Measurements from ENCODE around the gene PKIG.
A peak's percentile ranks its signal among the peaks of the same experiment; 100 is the strongest.

The PKIG gene

GRCh38 chr20:44597516-44597915 is 15.1 kb downstream of the PKIG start:
- DNase-seq = no peak

- no peak for DNase-seq
Observed at GRCh38 chr20:44597930-44598329, 15.6 kb downstream of the PKIG start.

- DNase-seq = no peak
Observed at GRCh38 chr20:44598423-44599305, 16.3 kb downstream of the PKIG start.

GRCh38 chr20:44599715-44600114 is 17.3 kb downstream of the PKIG start:
- no peak for DNase-seq

- no peak for DNase-seq
Observed at GRCh38 chr20:44600301-44600700, 17.9 kb downstream of the PKIG start.

DNA sequence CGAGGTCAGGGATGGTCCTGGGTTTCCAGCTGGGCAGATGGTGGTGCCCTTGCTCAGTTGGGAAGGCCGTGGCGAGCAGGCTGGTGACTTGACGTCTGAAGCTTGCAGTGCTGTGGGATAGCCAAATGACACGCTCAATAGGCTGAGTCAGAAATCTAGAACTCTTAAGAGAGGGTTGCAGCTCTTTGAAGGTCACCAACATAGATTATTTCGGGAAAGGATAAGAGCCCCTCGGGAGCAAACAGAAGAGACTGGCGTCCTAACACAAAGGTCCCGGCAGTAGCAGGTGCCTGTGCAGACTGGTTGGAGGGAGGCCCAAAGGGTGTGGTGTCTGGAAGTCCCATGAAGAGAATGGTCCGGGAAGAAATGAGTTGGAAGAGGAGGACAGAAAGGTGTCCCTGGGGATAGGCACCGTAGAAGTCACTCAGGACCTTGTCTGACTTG is 18.4 kb downstream of the PKIG start:
- DNase-seq = no peak

- DNase-seq = no peak
Observed at GRCh38 chr20:44601236-44601671, 18.9 kb downstream of the PKIG start.

DNA sequence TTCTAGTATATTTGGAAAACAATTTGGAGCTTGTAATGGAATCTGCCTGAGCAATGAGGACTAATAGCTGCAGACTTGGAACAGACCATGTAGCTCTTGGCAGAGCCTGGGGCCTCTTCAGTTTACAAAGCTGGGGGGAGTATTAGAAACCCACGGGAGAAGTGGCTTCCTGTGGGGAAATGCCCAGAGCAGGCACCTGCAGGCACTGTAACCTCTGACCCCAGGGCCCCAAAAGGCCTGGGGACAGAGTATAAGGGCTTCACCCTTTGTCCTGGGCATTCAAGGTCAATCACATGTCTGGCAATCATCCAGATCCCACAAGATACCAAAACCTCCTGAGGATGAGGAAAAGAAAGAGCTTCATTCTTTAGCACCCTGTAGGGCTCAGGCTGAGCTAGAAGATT is 19.4 kb downstream of the PKIG start:
- no peak for DNase-seq

DNA sequence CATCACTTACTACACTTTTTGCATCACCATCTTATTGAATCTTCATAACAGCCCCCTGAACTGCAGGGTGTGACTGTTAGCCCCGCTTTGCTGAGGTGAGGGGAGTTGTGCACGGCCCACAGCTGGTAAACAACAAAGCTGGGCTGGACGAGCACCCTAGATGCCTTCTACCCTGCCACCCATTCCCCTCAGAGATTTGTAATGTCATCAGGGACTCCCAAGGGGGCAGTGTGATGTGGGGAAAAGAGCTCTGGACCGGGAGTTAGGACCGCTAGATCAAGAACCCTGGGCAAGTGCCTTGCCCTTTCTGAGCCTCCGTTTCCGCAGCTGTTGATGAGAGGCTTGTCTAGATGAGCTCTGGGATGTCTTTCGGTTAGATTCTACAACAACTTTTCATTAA is 20.9 kb downstream of the PKIG start:
- DNase-seq = no peak

DNA sequence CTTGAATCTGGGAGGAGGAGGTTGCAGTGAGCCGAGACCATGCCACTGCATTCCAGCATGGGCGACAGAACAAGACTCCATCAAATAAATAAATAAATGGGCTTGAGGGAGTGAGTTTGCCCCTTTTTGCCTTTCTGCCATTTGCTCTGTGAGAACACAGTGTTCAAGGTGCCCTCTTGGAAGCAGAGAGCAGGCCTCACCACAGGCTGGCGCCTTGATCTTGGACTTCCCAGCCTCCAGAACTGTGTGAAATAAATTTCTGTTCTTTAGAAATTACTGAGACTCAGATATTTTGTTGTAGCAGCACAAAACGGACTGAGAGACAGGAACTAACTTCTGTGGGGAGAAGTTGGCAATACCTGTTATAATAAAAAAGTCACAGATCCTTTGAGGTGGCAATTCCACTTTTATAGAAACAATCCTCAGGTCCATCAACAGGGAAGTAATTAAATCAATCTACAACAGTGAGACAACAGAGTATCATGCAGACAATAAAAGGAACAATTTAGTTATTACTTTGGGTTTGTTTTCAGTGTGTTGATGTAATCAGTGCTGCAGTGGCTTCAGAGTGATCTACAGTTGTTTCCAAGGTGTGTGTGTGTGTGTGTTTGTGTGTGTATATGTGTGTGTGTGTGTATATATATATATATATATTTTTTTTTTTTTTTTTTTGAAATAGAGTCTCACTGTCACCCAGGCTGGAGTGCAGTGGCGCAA is 24.5 kb downstream of the PKIG start:
- no peak for DNase-seq

DNA sequence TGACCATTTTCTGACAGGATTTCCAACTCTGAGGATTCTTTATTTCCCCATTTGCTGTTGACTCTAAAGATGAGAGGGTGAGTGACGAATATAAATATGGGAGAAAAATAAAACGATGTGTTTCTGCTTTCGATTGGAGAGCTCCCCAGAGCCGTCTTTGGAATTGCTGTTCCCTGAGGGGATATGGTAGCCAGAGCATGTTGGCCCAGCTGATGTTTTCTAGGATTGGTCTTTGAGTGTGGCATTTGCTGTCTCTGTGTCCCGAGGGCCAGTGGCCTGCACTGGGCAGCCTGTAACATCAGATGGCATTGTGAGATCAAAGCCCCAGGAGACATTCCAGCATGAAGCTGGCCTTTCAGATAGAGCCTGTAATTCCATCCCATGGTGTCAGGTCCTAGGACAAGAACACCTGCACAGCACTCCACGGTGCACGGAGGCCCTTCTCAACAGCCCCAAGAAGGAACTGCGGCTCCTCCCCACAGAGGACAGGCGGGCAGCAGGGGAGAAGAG is 26.7 kb downstream of the PKIG start:
- DNase-seq = no peak

GRCh38 chr20:44609516-44610312 is 27.3 kb downstream of the PKIG start:
- peak; percentile 57 to 82 (median 68) for DNase-seq

- DNase-seq = no peak
Observed at GRCh38 chr20:44610313-44610962, 28.1 kb downstream of the PKIG start.

- no peak for DNase-seq
Observed at GRCh38 chr20:44613575-44613974, 31.2 kb downstream of the PKIG start.

- DNase-seq = no peak
Observed at GRCh38 chr20:44614525-44614924, 32.1 kb downstream of the PKIG start.

- DNase-seq = no peak
Observed at GRCh38 chr20:44615169-44615791, 32.9 kb downstream of the PKIG start.

- DNase-seq = no peak
Observed at GRCh38 chr20:44615876-44616603, 33.7 kb downstream of the PKIG start.

GRCh38 chr20:44616604-44616964 is 34.2 kb downstream of the PKIG start:
- DNase-seq = no peak

GRCh38 chr20:44618318-44618731 is 35.9 kb downstream of the PKIG start:
- DNase-seq = no peak

GRCh38 chr20:44619294-44619693 is 36.9 kb downstream of the PKIG start:
- no peak for DNase-seq

DNA sequence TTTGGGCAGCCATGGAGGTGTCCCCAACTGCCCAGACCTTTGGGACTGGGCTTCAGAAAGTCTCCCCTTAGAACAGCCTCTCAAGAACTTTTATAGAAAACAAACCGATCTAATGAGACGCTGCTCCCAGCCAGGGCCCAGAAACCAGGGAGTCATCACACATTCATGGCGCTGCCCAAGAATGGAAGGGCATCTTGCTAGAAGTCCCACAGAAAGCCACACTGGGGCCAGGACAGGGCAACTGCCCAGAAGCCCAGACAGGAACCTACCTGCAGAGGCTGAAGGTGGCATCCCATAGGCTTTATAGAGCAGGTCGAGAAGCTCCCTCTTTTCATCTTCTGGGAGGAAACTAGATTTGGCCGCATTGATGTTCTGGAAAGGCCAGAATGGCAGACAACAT is 37.7 kb downstream of the PKIG start:
- no peak for DNase-seq
